Peyer's patch (tissue), 4 donors: ENCODE results near the gene EIF3A.

Source experiments
- CTCF ChIP-seq, 6 experiments: fragments of 450-650 bp in 4 of 6; fragments of 200-600 bp in 2 of 6; sonication (generic) in 1 of 6; IDR thresholded peaks; one replicate each; pipeline ENCODE4 v1.5.1; 2017 to 2019; ENCODE audit warnings: antibody characterized with exemption in 6 of 6, mild to moderate bottlenecking in 3 of 6, moderate library complexity in 1 of 6
- POLR2A ChIP-seq, 2 donors: fragments of 450-650 bp; IDR thresholded peaks; one replicate each; pipeline ENCODE4 v1.5.1; 2017; ENCODE audit warnings: antibody characterized with exemption in 2 of 2, mild to moderate bottlenecking in 2 of 2, moderate library complexity in 2 of 2

GRCh38 chr10:119041326-119041725, 39.3 kb downstream of the EIF3A start:
- TF ChIP-seq POLR2A (IDR thresholded peaks at IDR 0.05) (no peak), CTCF (IDR thresholded peaks at IDR 0.05) (no peak)
